ENCODE data around the gene SUSD1.

DNA sequence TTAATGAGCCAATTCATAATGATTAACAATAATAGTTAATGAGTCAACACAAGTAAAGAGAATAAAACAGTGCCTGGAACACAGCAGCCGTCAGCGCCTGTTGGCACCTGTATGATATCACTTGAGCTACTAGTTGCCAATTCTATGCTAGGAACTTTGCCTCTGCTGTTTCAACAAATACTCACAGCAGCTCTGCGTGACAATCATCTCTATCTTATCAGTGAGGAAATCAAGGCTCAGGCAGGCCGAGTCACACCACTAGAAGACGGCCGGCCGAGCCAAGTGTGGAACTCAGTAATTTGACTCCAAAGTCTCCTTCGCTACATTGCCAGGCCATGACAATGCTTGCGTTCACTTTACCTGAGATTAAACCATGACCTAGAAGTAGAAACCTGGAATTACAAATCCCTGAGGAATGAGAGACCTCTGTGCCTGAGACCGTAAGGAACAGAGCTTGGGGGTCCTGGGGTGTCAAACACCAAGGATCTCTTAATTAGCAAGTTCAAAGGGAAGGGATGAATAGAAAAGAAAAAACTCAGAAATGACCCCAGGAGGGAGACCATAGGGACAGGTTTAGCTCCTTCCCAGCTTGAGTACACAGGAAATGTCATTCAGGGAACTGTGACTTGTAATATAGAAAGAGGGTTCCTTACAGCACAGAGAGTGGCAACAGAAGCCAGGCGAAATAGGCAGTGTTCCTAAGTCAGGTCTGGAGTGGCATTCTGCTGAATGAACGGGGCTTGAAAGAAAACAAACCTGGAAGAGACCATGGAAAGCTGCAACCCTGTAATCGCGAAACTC is 109.1 kb downstream of the SUSD1 start:
- peak; percentile 43 to 56 for TF ChIP-seq RAD21 (IDR thresholded peaks at IDR 0.05)
- TF ChIP-seq, protein P1, sequence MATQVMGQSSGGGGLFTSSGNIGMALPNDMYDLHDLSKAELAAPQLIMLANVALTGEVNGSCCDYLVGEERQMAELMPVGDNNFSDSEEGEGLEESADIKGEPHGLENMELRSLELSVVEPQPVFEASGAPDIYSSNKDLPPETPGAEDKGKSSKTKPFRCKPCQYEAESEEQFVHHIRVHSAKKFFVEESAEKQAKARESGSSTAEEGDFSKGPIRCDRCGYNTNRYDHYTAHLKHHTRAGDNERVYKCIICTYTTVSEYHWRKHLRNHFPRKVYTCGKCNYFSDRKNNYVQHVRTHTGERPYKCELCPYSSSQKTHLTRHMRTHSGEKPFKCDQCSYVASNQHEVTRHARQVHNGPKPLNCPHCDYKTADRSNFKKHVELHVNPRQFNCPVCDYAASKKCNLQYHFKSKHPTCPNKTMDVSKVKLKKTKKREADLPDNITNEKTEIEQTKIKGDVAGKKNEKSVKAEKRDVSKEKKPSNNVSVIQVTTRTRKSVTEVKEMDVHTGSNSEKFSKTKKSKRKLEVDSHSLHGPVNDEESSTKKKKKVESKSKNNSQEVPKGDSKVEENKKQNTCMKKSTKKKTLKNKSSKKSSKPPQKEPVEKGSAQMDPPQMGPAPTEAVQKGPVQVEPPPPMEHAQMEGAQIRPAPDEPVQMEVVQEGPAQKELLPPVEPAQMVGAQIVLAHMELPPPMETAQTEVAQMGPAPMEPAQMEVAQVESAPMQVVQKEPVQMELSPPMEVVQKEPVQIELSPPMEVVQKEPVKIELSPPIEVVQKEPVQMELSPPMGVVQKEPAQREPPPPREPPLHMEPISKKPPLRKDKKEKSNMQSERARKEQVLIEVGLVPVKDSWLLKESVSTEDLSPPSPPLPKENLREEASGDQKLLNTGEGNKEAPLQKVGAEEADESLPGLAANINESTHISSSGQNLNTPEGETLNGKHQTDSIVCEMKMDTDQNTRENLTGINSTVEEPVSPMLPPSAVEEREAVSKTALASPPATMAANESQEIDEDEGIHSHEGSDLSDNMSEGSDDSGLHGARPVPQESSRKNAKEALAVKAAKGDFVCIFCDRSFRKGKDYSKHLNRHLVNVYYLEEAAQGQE (IDR thresholded peaks at IDR 0.05), result peak; percentile 51
- TF ChIP-seq, protein P2, sequence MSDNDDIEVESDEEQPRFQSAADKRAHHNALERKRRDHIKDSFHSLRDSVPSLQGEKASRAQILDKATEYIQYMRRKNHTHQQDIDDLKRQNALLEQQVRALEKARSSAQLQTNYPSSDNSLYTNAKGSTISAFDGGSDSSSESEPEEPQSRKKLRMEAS (IDR thresholded peaks at IDR 0.05), result peak; percentile 43
- TF ChIP-seq, protein P3, sequence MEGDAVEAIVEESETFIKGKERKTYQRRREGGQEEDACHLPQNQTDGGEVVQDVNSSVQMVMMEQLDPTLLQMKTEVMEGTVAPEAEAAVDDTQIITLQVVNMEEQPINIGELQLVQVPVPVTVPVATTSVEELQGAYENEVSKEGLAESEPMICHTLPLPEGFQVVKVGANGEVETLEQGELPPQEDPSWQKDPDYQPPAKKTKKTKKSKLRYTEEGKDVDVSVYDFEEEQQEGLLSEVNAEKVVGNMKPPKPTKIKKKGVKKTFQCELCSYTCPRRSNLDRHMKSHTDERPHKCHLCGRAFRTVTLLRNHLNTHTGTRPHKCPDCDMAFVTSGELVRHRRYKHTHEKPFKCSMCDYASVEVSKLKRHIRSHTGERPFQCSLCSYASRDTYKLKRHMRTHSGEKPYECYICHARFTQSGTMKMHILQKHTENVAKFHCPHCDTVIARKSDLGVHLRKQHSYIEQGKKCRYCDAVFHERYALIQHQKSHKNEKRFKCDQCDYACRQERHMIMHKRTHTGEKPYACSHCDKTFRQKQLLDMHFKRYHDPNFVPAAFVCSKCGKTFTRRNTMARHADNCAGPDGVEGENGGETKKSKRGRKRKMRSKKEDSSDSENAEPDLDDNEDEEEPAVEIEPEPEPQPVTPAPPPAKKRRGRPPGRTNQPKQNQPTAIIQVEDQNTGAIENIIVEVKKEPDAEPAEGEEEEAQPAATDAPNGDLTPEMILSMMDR (IDR thresholded peaks at IDR 0.05; ENCODE audit: low read depth, low read length, missing input control), result no peak
- TF ChIP-seq, protein P4, sequence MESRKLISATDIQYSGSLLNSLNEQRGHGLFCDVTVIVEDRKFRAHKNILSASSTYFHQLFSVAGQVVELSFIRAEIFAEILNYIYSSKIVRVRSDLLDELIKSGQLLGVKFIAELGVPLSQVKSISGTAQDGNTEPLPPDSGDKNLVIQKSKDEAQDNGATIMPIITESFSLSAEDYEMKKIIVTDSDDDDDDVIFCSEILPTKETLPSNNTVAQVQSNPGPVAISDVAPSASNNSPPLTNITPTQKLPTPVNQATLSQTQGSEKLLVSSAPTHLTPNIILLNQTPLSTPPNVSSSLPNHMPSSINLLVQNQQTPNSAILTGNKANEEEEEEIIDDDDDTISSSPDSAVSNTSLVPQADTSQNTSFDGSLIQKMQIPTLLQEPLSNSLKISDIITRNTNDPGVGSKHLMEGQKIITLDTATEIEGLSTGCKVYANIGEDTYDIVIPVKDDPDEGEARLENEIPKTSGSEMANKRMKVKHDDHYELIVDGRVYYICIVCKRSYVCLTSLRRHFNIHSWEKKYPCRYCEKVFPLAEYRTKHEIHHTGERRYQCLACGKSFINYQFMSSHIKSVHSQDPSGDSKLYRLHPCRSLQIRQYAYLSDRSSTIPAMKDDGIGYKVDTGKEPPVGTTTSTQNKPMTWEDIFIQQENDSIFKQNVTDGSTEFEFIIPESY (IDR thresholded peaks at IDR 0.05), result peak; percentile 85

Data from liver (tissue), 3 donors.